Measurements from ENCODE around the gene FMO3.

Gene FMO3

DNA sequence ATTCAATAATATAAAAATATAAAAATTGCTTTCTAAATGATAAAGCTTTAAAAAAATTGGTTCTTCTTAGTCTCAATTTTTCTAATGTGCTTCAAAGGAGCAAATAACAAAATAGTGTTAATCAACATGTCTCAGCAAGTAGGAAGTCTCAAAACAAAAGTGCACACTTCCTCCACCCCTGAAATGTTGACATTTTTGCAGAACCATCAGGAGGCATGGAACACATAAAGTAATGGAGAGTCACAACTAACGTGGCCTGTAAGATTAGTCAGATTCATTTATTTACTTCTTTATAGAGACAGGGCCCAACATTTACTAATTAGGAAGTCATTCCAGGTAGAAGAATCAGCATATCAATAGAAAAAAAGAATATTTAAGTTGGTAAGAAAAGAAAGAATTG lies 59.5 kb downstream of the FMO3 start:
- no peak for TF ChIP-seq ZBTB1 (tag by site-specific recombination; IDR thresholded peaks at IDR 0.05)
- no peak for TF ChIP-seq MZF1 (tag by site-specific recombination; IDR thresholded peaks at IDR 0.05; ENCODE audit: borderline replicate concordance)
- no peak for TF ChIP-seq ZNF248 (tag by site-specific recombination; IDR thresholded peaks at IDR 0.05)
- no peak for TF ChIP-seq SCRT1 (tag by site-specific recombination; IDR thresholded peaks at IDR 0.05; ENCODE audit: borderline replicate concordance)
- TF ChIP-seq ZNF791 (tag by site-specific recombination; IDR thresholded peaks at IDR 0.05): no peak
- no peak for TF ChIP-seq ZNF596 (tag by site-specific recombination; IDR thresholded peaks at IDR 0.05)
- no peak for TF ChIP-seq WT1 (tag by site-specific recombination; IDR thresholded peaks at IDR 0.05)
- no peak for TF ChIP-seq ZFP37 (tag by site-specific recombination; IDR thresholded peaks at IDR 0.05)
- TF ChIP-seq ZNF202 (tag by site-specific recombination; IDR thresholded peaks at IDR 0.05; ENCODE audit: borderline replicate concordance): no peak
- no peak for TF ChIP-seq ZNF776 (tag by site-specific recombination; IDR thresholded peaks at IDR 0.05; ENCODE audit: borderline replicate concordance)
- TF ChIP-seq ZNF404 (tag by site-specific recombination; IDR thresholded peaks at IDR 0.05): no peak
- TF ChIP-seq, protein P1, sequence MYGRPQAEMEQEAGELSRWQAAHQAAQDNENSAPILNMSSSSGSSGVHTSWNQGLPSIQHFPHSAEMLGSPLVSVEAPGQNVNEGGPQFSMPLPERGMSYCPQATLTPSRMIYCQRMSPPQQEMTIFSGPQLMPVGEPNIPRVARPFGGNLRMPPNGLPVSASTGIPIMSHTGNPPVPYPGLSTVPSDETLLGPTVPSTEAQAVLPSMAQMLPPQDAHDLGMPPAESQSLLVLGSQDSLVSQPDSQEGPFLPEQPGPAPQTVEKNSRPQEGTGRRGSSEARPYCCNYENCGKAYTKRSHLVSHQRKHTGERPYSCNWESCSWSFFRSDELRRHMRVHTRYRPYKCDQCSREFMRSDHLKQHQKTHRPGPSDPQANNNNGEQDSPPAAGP (tag by site-specific recombination; IDR thresholded peaks at IDR 0.05): no peak
- Histone ChIP-seq H3K27ac (ENCODE audit: extremely low read depth, low read depth, low read length) (no peak overlapping the region), H3K4me1 (ENCODE audit: control insufficient read depth, insufficient read depth, low read length) (peaks cover 17% of the 10 kb centered on the region), H3K4me3 (ENCODE audit: low read depth, low read length) (no peak overlapping the region), H3K9me3 (ENCODE audit: control insufficient read depth, insufficient read depth, low read depth, low read length) (no peaks in the 10 kb centered on the region), H3K36me3 (ENCODE audit: control insufficient read depth in 2 of 2, insufficient read depth in 1 of 2, low read length in 2 of 2) (no peaks in the 10 kb centered on the region)
- ChIA-PET CTCF (no interaction called here), POLR2A (no interaction called here)

DNA sequence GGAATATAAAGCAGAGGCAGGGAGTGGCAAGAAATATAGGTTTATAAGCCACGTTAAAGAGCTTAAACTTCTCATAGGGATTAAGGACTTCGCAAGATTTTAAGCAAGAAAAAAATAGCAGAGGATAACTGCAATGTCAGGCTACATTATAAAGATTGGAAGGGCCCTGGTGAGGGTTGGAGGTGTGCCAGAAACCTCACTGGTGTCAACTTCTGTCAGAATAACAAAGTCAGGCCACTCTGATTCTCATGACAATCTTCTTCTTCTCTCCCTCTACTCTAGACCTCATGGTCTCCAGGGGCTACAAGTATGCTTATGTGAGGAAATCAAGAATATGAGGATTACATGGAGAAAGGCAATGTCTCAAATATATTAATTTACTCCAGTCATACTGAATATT lies 61.8 kb downstream of the FMO3 start:
- POLR2A ChIA-PET: no interaction called here
- TF ChIP-seq ZNF658 (tag by site-specific recombination; IDR thresholded peaks at IDR 0.05) (no peak), ZNF335 (tag by site-specific recombination; conservative IDR thresholded peaks at IDR 0.05) (0 out of 2 replicates have a peak, but pooled peaks have one; percentile 19), ZNF670 (tag by site-specific recombination; IDR thresholded peaks at IDR 0.05; ENCODE audit: low read depth) (no peak)
- H3K36me3 ChIP-seq (ENCODE audit: control insufficient read depth in 2 of 2, insufficient read depth in 1 of 2, low read length in 2 of 2): no peaks in the 10 kb centered on the region

DNA sequence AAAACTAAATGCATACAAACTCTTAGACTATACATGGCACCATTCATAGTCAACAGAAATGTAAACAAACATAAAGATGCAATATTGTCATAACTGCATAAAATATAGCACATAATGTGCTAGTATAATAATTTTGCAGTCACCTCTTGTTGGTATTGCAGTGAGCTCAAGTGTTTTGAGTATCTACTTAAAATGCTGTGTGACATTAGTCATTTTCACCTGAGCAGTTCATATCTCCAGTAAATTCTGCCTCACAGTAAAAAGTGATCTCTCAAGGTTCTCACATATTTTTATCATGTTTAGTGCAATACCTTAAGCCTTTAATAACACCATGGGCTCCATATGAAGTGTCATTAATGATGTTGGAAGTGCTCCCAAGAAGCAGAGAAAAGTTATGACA lies 64.8 kb downstream of the FMO3 start:
- POLR2A ChIA-PET: no interaction called here
- CTCF ChIA-PET: no interaction called here
- TF ChIP-seq, protein P2, sequence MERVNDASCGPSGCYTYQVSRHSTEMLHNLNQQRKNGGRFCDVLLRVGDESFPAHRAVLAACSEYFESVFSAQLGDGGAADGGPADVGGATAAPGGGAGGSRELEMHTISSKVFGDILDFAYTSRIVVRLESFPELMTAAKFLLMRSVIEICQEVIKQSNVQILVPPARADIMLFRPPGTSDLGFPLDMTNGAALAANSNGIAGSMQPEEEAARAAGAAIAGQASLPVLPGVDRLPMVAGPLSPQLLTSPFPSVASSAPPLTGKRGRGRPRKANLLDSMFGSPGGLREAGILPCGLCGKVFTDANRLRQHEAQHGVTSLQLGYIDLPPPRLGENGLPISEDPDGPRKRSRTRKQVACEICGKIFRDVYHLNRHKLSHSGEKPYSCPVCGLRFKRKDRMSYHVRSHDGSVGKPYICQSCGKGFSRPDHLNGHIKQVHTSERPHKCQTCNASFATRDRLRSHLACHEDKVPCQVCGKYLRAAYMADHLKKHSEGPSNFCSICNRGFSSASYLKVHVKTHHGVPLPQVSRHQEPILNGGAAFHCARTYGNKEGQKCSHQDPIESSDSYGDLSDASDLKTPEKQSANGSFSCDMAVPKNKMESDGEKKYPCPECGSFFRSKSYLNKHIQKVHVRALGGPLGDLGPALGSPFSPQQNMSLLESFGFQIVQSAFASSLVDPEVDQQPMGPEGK (tag by site-specific recombination; IDR thresholded peaks at IDR 0.05): no peak
- no peak for TF ChIP-seq ZNF423 (tag by site-specific recombination; IDR thresholded peaks at IDR 0.05)
- no peak for TF ChIP-seq ZNF37A (tag by site-specific recombination; IDR thresholded peaks at IDR 0.05)
- TF ChIP-seq KLF16 (tag by site-specific recombination; IDR thresholded peaks at IDR 0.05): no peak
- no peak for TF ChIP-seq BCL11B (tag by site-specific recombination; IDR thresholded peaks at IDR 0.05; ENCODE audit: low read depth)
- no peak for TF ChIP-seq ZNF777 (tag by site-specific recombination; IDR thresholded peaks at IDR 0.05; ENCODE audit: borderline replicate concordance)
- TF ChIP-seq, protein P3, sequence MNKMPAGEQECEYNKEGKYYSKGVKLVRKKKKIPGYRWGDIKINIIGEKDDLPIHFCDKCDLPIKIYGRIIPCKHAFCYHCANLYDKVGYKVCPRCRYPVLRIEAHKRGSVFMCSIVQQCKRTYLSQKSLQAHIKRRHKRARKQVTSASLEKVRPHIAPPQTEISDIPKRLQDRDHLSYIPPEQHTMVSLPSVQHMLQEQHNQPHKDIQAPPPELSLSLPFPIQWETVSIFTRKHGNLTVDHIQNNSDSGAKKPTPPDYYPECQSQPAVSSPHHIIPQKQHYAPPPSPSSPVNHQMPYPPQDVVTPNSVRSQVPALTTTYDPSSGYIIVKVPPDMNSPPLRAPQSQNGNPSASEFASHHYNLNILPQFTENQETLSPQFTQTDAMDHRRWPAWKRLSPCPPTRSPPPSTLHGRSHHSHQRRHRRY (tag by site-specific recombination; IDR thresholded peaks at IDR 0.05): no peak
- no peak for TF ChIP-seq ZNF341 (tag by site-specific recombination; IDR thresholded peaks at IDR 0.05; ENCODE audit: low read depth)
- TF ChIP-seq HOXD13 (CRISPR knock-in tag; IDR thresholded peaks at IDR 0.05; ENCODE audit: borderline replicate concordance): no peak
- TF ChIP-seq ZNF501 (tag by site-specific recombination; IDR thresholded peaks at IDR 0.05): no peak
- TF ChIP-seq ZNF624 (tag by site-specific recombination; IDR thresholded peaks at IDR 0.05): no peak
- no peak for TF ChIP-seq ZSCAN23 (tag by site-specific recombination; IDR thresholded peaks at IDR 0.05)
- no peak for TF ChIP-seq ZNF202 (tag by site-specific recombination; IDR thresholded peaks at IDR 0.05; ENCODE audit: borderline replicate concordance)
- TF ChIP-seq WT1 (tag by site-specific recombination; IDR thresholded peaks at IDR 0.05): no peak
- no peak for TF ChIP-seq ZNF529 (tag by site-specific recombination; IDR thresholded peaks at IDR 0.05; ENCODE audit: insufficient replicate concordance)
- no peak for TF ChIP-seq SCRT1 (tag by site-specific recombination; IDR thresholded peaks at IDR 0.05; ENCODE audit: borderline replicate concordance)
- TF ChIP-seq ZFP41 (tag by site-specific recombination; IDR thresholded peaks at IDR 0.05; ENCODE audit: borderline replicate concordance): no peak
- no peak for TF ChIP-seq FEZF1 (tag by site-specific recombination; IDR thresholded peaks at IDR 0.05)

More for the DNA sequence above, 61.8 kb downstream of the FMO3 start:
- Histone ChIP-seq H3K9me3 (ENCODE audit: control insufficient read depth, insufficient read depth, low read depth, low read length) (no peaks in the 10 kb centered on the region), H3K4me1 (ENCODE audit: control insufficient read depth, insufficient read depth, low read length) (peaks cover 17% of the 10 kb centered on the region), H3K27ac (ENCODE audit: extremely low read depth, low read depth, low read length) (no peak overlapping the region), H3K4me3 (ENCODE audit: low read depth, low read length) (no peak overlapping the region)
- CTCF ChIA-PET: interaction anchor here (0.6 kb wide), 1 partner anchor 185 kb away, joined by 3 read pairs; no protein-coding TSS in a partner anchor

More for the DNA sequence above, 64.8 kb downstream of the FMO3 start:
- no peaks in the 10 kb centered on the region for H3K9me3 ChIP-seq (ENCODE audit: control insufficient read depth, insufficient read depth, low read depth, low read length)
- no peak overlapping the region for H3K4me3 ChIP-seq (ENCODE audit: low read depth, low read length)
- H3K27ac ChIP-seq (ENCODE audit: extremely low read depth, low read depth, low read length): no peak overlapping the region
- H3K36me3 ChIP-seq (ENCODE audit: control insufficient read depth in 2 of 2, insufficient read depth in 1 of 2, low read length in 2 of 2): no peaks in the 10 kb centered on the region
- peaks cover 17% of the 10 kb centered on the region for H3K4me1 ChIP-seq (ENCODE audit: control insufficient read depth, insufficient read depth, low read length)
